Activated CD4-positive, alpha-beta memory T cell treated with anti-CD3 and anti-CD28 coated beads, Interleukin-2, amount 10 ng/mL, durations not matched to agents 7 days and 5 days (primary cell): ENCODE data around the gene PDE1C. TPM values are rescaled to one million over a fixed set of nuclear protein-coding genes. Genes with fewer than 3 reads are reported as not detected.
"Not testable (repeated sequence)": the region's sequence is repeated elsewhere in the genome, so short reads cannot be mapped to it uniquely, and the experiment has no call there.

Source experiments
- CTCF ChIA-PET: fragments of 350-600 bp; sonication (Branson Sonifier 250); formaldehyde crosslinking; loops from one replicate; lab custom pipeline; 2021; ENCODE audit warnings: antibody characterized with exemption, inconsistent platforms; lab: Charles Lee
- POLR2A ChIA-PET: fragments of 350-600 bp; sonication (Branson Sonifier 250); formaldehyde crosslinking; loops from one replicate; lab custom pipeline; 2021; ENCODE audit warnings: antibody characterized with exemption; lab: Charles Lee
- DNase-seq: peaks from one replicate; pipeline ENCODE4 v3.0.0-alpha.2; 2020
- H3K27ac Mint-ChIP-seq: one replicate; pipeline ENCODE4 v1.8.0; 2021; ENCODE audit warnings: mild to moderate bottlenecking, mixed read lengths
- H3K27me3 Mint-ChIP-seq: one replicate; pipeline ENCODE4 v1.8.0; 2021; ENCODE audit warnings: mixed read lengths
- H3K36me3 Mint-ChIP-seq: one replicate; pipeline ENCODE4 v1.8.0; 2021; ENCODE audit warnings: low read depth, mixed read lengths
- H3K4me1 Mint-ChIP-seq: one replicate; pipeline ENCODE4 v1.8.0; 2021; ENCODE audit warnings: mixed read lengths
- H3K4me3 Mint-ChIP-seq: one replicate; pipeline ENCODE4 v1.8.0; 2021; ENCODE audit warnings: mild to moderate bottlenecking, mixed read lengths
- H3K9me3 Mint-ChIP-seq: one replicate; pipeline ENCODE4 v1.8.0; 2021; ENCODE audit warnings: mixed read lengths
- total RNA-seq, 2 experiments: library from RNA; stranded (reverse); gene quantifications; one replicate each; pipeline ENCODE4 v1.2.3, GENCODE V29; 2021

The PDE1C gene
- total RNA-seq, 2 experiments from 2014 or later, result not detected

DNA sequence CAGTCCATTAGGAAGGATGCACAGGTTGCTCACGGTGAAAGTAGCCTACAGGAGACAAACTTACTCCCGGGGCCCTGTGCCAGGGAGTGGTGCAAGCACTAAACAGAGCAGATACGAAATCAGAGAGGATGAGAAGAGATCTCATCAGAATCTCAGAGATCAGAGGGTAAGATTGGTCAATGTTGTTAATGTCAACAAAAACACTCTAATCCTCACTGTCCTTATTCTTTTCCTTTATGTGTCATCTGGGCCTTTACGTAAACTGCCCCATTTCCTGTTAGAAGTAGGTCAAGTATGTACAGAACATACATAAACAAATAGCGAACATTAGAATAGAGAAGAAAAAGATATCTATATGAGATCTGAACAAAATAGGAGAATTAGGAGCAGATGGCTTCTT is 220.1 kb downstream of the PDE1C start:
- H3K4me1 Mint-ChIP-seq, result no peaks in the 10 kb centered on the region
- ChIA-PET POLR2A (no interaction called here), CTCF (no interaction called here)
- H3K9me3 Mint-ChIP-seq, result peaks cover 3% of the 10 kb centered on the region
- no peaks in the 10 kb centered on the region for H3K36me3 Mint-ChIP-seq
- H3K4me3 Mint-ChIP-seq, result no peak overlapping the region
- H3K27me3 Mint-ChIP-seq, result no peaks in the 10 kb centered on the region
- H3K27ac Mint-ChIP-seq, result no peak overlapping the region
- DNase-seq, result no peak

- H3K4me3 Mint-ChIP-seq, result no peak overlapping the region
- no peaks in the 10 kb centered on the region for H3K4me1 Mint-ChIP-seq
- H3K27me3 Mint-ChIP-seq, result no peaks in the 10 kb centered on the region
- CTCF ChIA-PET, result no interaction called here
- H3K36me3 Mint-ChIP-seq, result no peaks in the 10 kb centered on the region
- POLR2A ChIA-PET, result no interaction called here
- DNase-seq, result no peak
- peaks cover 9% of the 10 kb centered on the region for H3K9me3 Mint-ChIP-seq
- no peak overlapping the region for H3K27ac Mint-ChIP-seq
Observed at GRCh38 chr7:31835471-31835870, 234.7 kb downstream of the PDE1C start.

- not testable (repeated sequence) for H3K27me3 Mint-ChIP-seq
- H3K9me3 Mint-ChIP-seq, result peaks cover 13% of the 10 kb centered on the region
Observed at GRCh38 chr7:31833625-31834024, 236.6 kb downstream of the PDE1C start.

DNA sequence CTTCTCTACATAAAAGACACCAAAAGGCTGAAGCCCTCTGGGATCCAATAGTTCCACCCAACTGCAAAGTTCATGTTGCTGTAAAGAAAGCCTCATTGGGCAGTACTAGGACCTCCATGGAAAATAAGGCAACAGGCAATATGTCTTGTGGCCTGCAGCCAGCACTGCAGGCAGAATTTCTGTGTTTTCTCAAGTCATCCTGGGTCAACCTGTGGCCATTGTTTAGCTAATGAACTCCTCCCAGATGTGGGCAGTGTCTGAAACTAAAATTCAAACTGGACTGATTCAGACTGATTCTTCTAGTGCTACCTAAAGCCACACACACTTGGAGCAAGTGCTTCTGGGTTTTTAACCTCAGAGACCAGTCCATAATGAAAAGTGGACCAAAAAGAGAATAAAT is 241.7 kb downstream of the PDE1C start:
- ChIA-PET POLR2A (no interaction called here), CTCF (no interaction called here)
- DNase-seq, result no peak
- Mint-ChIP-seq H3K4me3 (no peak overlapping the region), H3K27me3 (no peaks in the 10 kb centered on the region), H3K4me1 (no peaks in the 10 kb centered on the region), H3K36me3 (no peaks in the 10 kb centered on the region), H3K9me3 (peaks cover 12% of the 10 kb centered on the region), H3K27ac (no peak overlapping the region)

More at GRCh38 chr7:31833625-31834024, 236.6 kb downstream of the PDE1C start:
- POLR2A ChIA-PET, H3K4me3 Mint-ChIP-seq, DNase-seq, H3K27ac Mint-ChIP-seq, CTCF ChIA-PET, H3K4me1 Mint-ChIP-seq, H3K36me3 Mint-ChIP-seq: not testable (repeated sequence)

DNA sequence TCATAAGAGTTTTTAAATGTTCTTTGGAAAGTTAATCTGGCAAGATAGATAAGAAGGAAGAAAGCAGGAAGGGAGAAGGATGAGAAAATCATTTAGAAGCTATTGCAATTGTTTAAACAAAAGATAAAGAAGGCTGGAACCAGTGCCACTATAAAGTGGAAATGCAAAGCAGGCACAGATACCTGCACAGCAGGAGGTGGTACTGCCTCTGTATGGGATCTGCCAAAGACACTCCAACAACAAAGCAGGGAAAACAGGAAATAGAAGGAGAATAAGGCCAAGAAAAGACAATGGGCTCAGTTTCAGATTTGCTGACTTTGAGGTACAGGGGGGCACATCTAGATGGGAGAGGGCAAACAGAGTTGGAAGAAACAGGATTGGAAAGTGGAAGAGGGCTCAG is 244.6 kb downstream of the PDE1C start:
- H3K27ac Mint-ChIP-seq, result no peak overlapping the region
- no peak overlapping the region for H3K4me3 Mint-ChIP-seq
- no peaks in the 10 kb centered on the region for H3K27me3 Mint-ChIP-seq
- ChIA-PET POLR2A (no interaction called here), CTCF (no interaction called here)
- DNase-seq, result no peak
- H3K9me3 Mint-ChIP-seq, result peaks cover 8% of the 10 kb centered on the region
- no peaks in the 10 kb centered on the region for H3K4me1 Mint-ChIP-seq
- H3K36me3 Mint-ChIP-seq, result no peaks in the 10 kb centered on the region

GRCh38 chr7:31819031-31819430 is 251.2 kb downstream of the PDE1C start:
- no peak overlapping the region for H3K27ac Mint-ChIP-seq
- H3K4me3 Mint-ChIP-seq, result no peak overlapping the region
- POLR2A ChIA-PET, result no interaction called here
- CTCF ChIA-PET, result no interaction called here
- H3K4me1 Mint-ChIP-seq, result no peaks in the 10 kb centered on the region
- no peaks in the 10 kb centered on the region for H3K36me3 Mint-ChIP-seq
- no peaks in the 10 kb centered on the region for H3K27me3 Mint-ChIP-seq
- no peak for DNase-seq
- peaks cover 2% of the 10 kb centered on the region for H3K9me3 Mint-ChIP-seq

DNA sequence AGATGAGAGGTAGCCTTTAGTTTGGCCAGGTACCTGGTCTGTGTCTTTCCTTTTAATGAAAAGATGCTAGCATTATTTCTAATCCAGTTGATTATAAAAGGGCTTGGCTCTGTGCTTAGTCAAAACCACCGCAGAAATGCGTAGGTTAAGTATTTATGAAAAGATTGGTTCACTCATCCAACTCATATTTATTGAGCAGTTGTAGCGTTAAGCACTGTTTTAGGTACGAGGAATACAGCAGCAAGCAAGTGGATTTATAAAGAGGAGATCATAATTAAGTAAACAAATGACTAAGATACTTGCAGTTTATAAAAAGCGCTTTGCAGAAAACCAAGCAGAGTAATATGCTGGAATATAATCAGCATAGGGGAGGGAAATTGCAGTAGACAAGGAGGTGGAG is 253.4 kb downstream of the PDE1C start:
- ChIA-PET POLR2A (no interaction called here), CTCF (no interaction called here)
- DNase-seq, result no peak
- Mint-ChIP-seq H3K4me1 (no peaks in the 10 kb centered on the region), H3K27me3 (no peaks in the 10 kb centered on the region), H3K4me3 (no peak overlapping the region), H3K27ac (no peak overlapping the region), H3K36me3 (no peaks in the 10 kb centered on the region), H3K9me3 (no peaks in the 10 kb centered on the region)

GRCh38 chr7:31815796-31816195 is 254.4 kb downstream of the PDE1C start:
- Mint-ChIP-seq H3K27me3 (no peaks in the 10 kb centered on the region), H3K27ac (no peak overlapping the region), H3K9me3 (no peaks in the 10 kb centered on the region), H3K4me1 (no peaks in the 10 kb centered on the region), H3K4me3 (no peak overlapping the region), H3K36me3 (no peaks in the 10 kb centered on the region)
- ChIA-PET CTCF (no interaction called here), POLR2A (no interaction called here)
- no peak for DNase-seq

- ChIA-PET POLR2A (no interaction called here), CTCF (no interaction called here)
- H3K27ac Mint-ChIP-seq, result no peak overlapping the region
- no peak for DNase-seq
- H3K36me3 Mint-ChIP-seq, result no peaks in the 10 kb centered on the region
- H3K4me1 Mint-ChIP-seq, result no peaks in the 10 kb centered on the region
- H3K27me3 Mint-ChIP-seq, result no peaks in the 10 kb centered on the region
- no peak overlapping the region for H3K4me3 Mint-ChIP-seq
- H3K9me3 Mint-ChIP-seq, result no peaks in the 10 kb centered on the region
Observed at GRCh38 chr7:31814187-31814586, 256.0 kb downstream of the PDE1C start.

- Mint-ChIP-seq H3K9me3 (no peaks in the 10 kb centered on the region), H3K27me3 (no peaks in the 10 kb centered on the region), H3K27ac (no peak overlapping the region), H3K36me3 (no peaks in the 10 kb centered on the region), H3K4me3 (no peak overlapping the region), H3K4me1 (no peaks in the 10 kb centered on the region)
- ChIA-PET CTCF (no interaction called here), POLR2A (no interaction called here)
- no peak for DNase-seq
Observed at GRCh38 chr7:31811650-31812461, 258.4 kb downstream of the PDE1C start.

GRCh38 chr7:31805209-31805818 is 264.9 kb downstream of the PDE1C start:
- Mint-ChIP-seq H3K36me3 (no peaks in the 10 kb centered on the region), H3K27me3 (no peaks in the 10 kb centered on the region), H3K27ac (no peak overlapping the region), H3K4me3 (no peak overlapping the region), H3K9me3 (no peaks in the 10 kb centered on the region), H3K4me1 (no peaks in the 10 kb centered on the region)
- no peak for DNase-seq
- POLR2A ChIA-PET, result no interaction called here
- CTCF ChIA-PET, result no interaction called here

DNA sequence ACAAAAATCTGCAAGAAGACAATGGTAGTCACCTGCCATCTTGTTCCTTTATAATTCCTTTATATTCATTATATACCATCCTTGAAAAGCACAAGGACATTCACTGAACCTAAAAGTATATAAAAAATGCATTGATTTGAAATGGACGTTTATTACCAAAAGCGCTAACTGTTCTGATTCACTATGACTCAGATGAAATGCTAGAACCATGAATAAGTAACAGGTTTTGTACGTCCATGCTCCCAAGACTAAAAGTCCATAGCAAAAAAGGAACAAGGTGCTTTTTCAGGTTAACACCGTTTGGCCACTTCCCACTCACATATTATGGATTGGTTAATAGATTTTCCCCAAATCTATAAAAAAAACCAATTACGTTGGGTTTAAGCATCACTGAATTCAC is 273.8 kb downstream of the PDE1C start:
- H3K27me3 Mint-ChIP-seq, result no peaks in the 10 kb centered on the region
- ChIA-PET CTCF (no interaction called here), POLR2A (no interaction called here)
- H3K36me3 Mint-ChIP-seq, result no peaks in the 10 kb centered on the region
- no peak overlapping the region for H3K4me3 Mint-ChIP-seq
- no peak for DNase-seq
- no peaks in the 10 kb centered on the region for H3K4me1 Mint-ChIP-seq
- no peak overlapping the region for H3K27ac Mint-ChIP-seq
- H3K9me3 Mint-ChIP-seq, result no peaks in the 10 kb centered on the region

GRCh38 chr7:31794851-31795344 is 275.3 kb downstream of the PDE1C start:
- ChIA-PET POLR2A (no interaction called here), CTCF (no interaction called here)
- Mint-ChIP-seq H3K9me3 (no peaks in the 10 kb centered on the region), H3K4me3 (no peak overlapping the region), H3K27ac (no peak overlapping the region), H3K36me3 (no peaks in the 10 kb centered on the region), H3K4me1 (no peaks in the 10 kb centered on the region), H3K27me3 (no peaks in the 10 kb centered on the region)
- no peak for DNase-seq

- CTCF ChIA-PET, result no interaction called here
- no peaks in the 10 kb centered on the region for H3K9me3 Mint-ChIP-seq
- no peaks in the 10 kb centered on the region for H3K36me3 Mint-ChIP-seq
- H3K27ac Mint-ChIP-seq, result no peak overlapping the region
- no peak overlapping the region for H3K4me3 Mint-ChIP-seq
- no peaks in the 10 kb centered on the region for H3K4me1 Mint-ChIP-seq
- H3K27me3 Mint-ChIP-seq, result no peaks in the 10 kb centered on the region
- no peak for DNase-seq
- POLR2A ChIA-PET, result no interaction called here
Observed at GRCh38 chr7:31791881-31792280, 278.3 kb downstream of the PDE1C start.
